Coronary artery (tissue), 2 donors: ENCODE data around the gene SCYL1.
"Not testable (repeated sequence)": the region's sequence is repeated elsewhere in the genome, so short reads cannot be mapped to it uniquely, and the experiment has no call there.

ENCODE experiments used
- DNase-seq: peaks from one replicate; pipeline ENCODE4 v3.0.0-alpha.2; 2017; ENCODE audit warnings: low spot score
- H3K27ac ChIP-seq, 2 donors: fragments of 200-600 bp; sonication (generic); one replicate each; pipeline ENCODE4 v1.5.1; 2016 to 2019
- H3K4me3 ChIP-seq: fragments of 200-600 bp; sonication (generic); 2 replicates; pipeline ENCODE4 v1.5.1; 2016; ENCODE audit warnings: mild to moderate bottlenecking, moderate library complexity
- CTCF ChIP-seq: fragments of 200-600 bp; sonication (generic); IDR thresholded peaks from one replicate; pipeline ENCODE4 v1.5.1; 2019; ENCODE audit warnings: antibody characterized with exemption

SCYL1 gene

GRCh38 chr11:65516135-65516968, 8.5 kb upstream of the SCYL1 start:
- no peak for TF ChIP-seq CTCF
- Histone ChIP-seq H3K27ac (no peak overlapping the region), H3K4me3 (no peak overlapping the region)
- DNase-seq = no peak

- H3K4me3 ChIP-seq, DNase-seq, H3K27ac ChIP-seq: not testable (repeated sequence)
Observed at GRCh38 chr11:65518941-65519549, 5.8 kb upstream of the SCYL1 start.

GRCh38 chr11:65521777-65522521, 2.9 kb upstream of the SCYL1 start:
- H3K4me3 ChIP-seq, H3K27ac ChIP-seq, DNase-seq: not testable (repeated sequence)

- DNase-seq, H3K4me3 ChIP-seq, H3K27ac ChIP-seq: not testable (repeated sequence)
Observed at GRCh38 chr11:65522718-65523630, 1.9 kb upstream of the SCYL1 start.

GRCh38 chr11:65523631-65523968, 1.3 kb upstream of the SCYL1 start:
- not testable (repeated sequence) for H3K4me3 ChIP-seq, DNase-seq
- H3K27ac ChIP-seq = peak overlapping the region in 1 of 2 donors; percentile 79

GRCh38 chr11:65524014-65524740, 706 bp upstream of the SCYL1 start:
- TF ChIP-seq CTCF = no peak
- H3K27ac ChIP-seq = peak overlapping the region; percentile 48 to 79
- DNase-seq = no peak

GRCh38 chr11:65525546-65526480, 930 bp downstream of the SCYL1 start:
- H3K27ac ChIP-seq = peak overlapping the region; percentile 90 to 92
- no peak for TF ChIP-seq CTCF
- H3K4me3 ChIP-seq = peak overlapping the region; percentile 88
- no peak for DNase-seq

More at GRCh38 chr11:65524014-65524740, 706 bp upstream of the SCYL1 start:
- peak overlapping the region; percentile 88 for H3K4me3 ChIP-seq

GRCh38 chr11:65526744-65527143, 1.9 kb downstream of the SCYL1 start:
- Histone ChIP-seq H3K27ac (peak overlapping the region in 1 of 2 donors; percentile 15), H3K4me3 (no peak overlapping the region)
- no peak for DNase-seq
- TF ChIP-seq CTCF = no peak
